H1 (cell line): ENCODE data around the gene OR1D2. TPM values are rescaled to one million over a fixed set of nuclear protein-coding genes. Genes with fewer than 3 reads are reported as not detected.

Source experiments
- ATF2 ChIP-seq: IDR thresholded peaks from 2 replicates; pipeline ENCODE4 v1.6.1; 2012; ENCODE audit warnings: low read length, inconsistent platforms
- CBX8 ChIP-seq: fragments of 300-800, 300-1000 bp; sonication (generic); IDR thresholded peaks from 2 replicates; pipeline ENCODE4 v1.7.1; 2016; ENCODE audit warnings: low read depth, low read length, borderline replicate concordance
- CHD1 ChIP-seq: IDR thresholded peaks from 2 replicates; pipeline ENCODE4 v1.6.1; 2012; ENCODE audit warnings: low read depth, low read length, improper control_type of control experiment
- CREB1 ChIP-seq: IDR thresholded peaks from 2 replicates; pipeline ENCODE4 v1.6.1; 2012; ENCODE audit warnings: inconsistent platforms
- CTCF ChIP-seq, 3 experiments: IDR thresholded peaks; 1 replicate in 2 of 3; 2 replicates in 1 of 3; pipeline versions ENCODE4 v1.5.1 to v1.6.1; 2011; ENCODE audit warnings: low read length in 3 of 3, mild to moderate bottlenecking in 3 of 3, inconsistent platforms in 2 of 3, low read depth in 1 of 3, moderate library complexity in 1 of 3; ENCODE audit not compliant: insufficient read depth in 1 of 3; ENCODE audit errors: control extremely low read depth in 1 of 3
- E2F6 ChIP-seq: IDR thresholded peaks from 2 replicates; pipeline ENCODE4 v1.6.1; 2012; ENCODE audit warnings: inconsistent platforms
- EP300 ChIP-seq, 2 experiments: IDR thresholded peaks; 1 replicate in 1 of 2; 2 replicates in 1 of 2; pipeline ENCODE4 v1.6.1; 2011 to 2012; ENCODE audit warnings: low read depth in 2 of 2, low read length in 2 of 2, mild to moderate bottlenecking in 2 of 2, borderline replicate concordance in 1 of 2, inconsistent platforms in 1 of 2, moderate library complexity in 1 of 2
- JUND ChIP-seq: IDR thresholded peaks from 2 replicates; pipeline ENCODE4 v1.6.1; 2011; ENCODE audit warnings: mild to moderate bottlenecking, improper control_type of control experiment, low read length
- KDM4A ChIP-seq: IDR thresholded peaks from one replicate; pipeline ENCODE4 v1.7.1; 2012; ENCODE audit warnings: low read depth, mild to moderate bottlenecking, moderate library complexity, low read length, inconsistent platforms; ENCODE audit not compliant: severe bottlenecking
- KDM5A ChIP-seq: fragments of 200-600 bp; IDR thresholded peaks from 2 replicates; pipeline ENCODE4 v1.7.1; 2012; ENCODE audit warnings: mild to moderate bottlenecking, low read length, inconsistent platforms, mixed read lengths
- MAFK ChIP-seq: IDR thresholded peaks from 2 replicates; pipeline ENCODE4 v1.6.1; 2012; ENCODE audit warnings: low read depth, mild to moderate bottlenecking, improper control_type of control experiment, low read length
- PHF8 ChIP-seq: fragments of 200-600 bp; sonication (generic); conservative IDR thresholded peaks from 2 replicates; pipeline ENCODE4 v1.7.1; 2012; ENCODE audit warnings: low read depth, mild to moderate bottlenecking, inconsistent platforms, low read length, moderate library complexity
- RFX5 ChIP-seq: IDR thresholded peaks from 2 replicates; pipeline ENCODE4 v1.6.1; 2011; ENCODE audit warnings: low read depth, low read length, improper control_type of control experiment, borderline replicate concordance
- RNF2 ChIP-seq: fragments of 200-900, 300-1000 bp; sonication (generic); IDR thresholded peaks from 2 replicates; pipeline ENCODE4 v1.7.1; 2016; ENCODE audit warnings: borderline replicate concordance, low read depth, mild to moderate bottlenecking, antibody characterized with exemption, low read length; ENCODE audit not compliant: poor library complexity, severe bottlenecking; ENCODE audit errors: missing control alignments
- SAP30 ChIP-seq: fragments of 300-600 bp; sonication (generic); IDR thresholded peaks from 2 replicates; pipeline ENCODE4 v1.7.1; 2012; ENCODE audit warnings: low read length, moderate library complexity, mild to moderate bottlenecking, inconsistent platforms; ENCODE audit not compliant: insufficient read depth, insufficient replicate concordance
- SP2 ChIP-seq: IDR thresholded peaks from 2 replicates; pipeline ENCODE4 v1.6.1; 2012; ENCODE audit warnings: mild to moderate bottlenecking, low read length, inconsistent platforms
- TBP ChIP-seq: IDR thresholded peaks from 2 replicates; pipeline ENCODE4 v1.6.1; 2011; ENCODE audit warnings: low read depth, low read length, improper control_type of control experiment
- TCF12 ChIP-seq: IDR thresholded peaks from 2 replicates; pipeline ENCODE4 v1.6.1; 2011; ENCODE audit warnings: low read depth, mild to moderate bottlenecking, low read length
- YY1 ChIP-seq: IDR thresholded peaks from 2 replicates; pipeline ENCODE4 v1.6.1; 2011; ENCODE audit warnings: low read depth, mild to moderate bottlenecking, low read length
- polyA plus RNA-seq, 7 experiments: library from polyadenylated mRNA; depleted of rRNA in 3 of 7; stranded (reverse) in 5 of 7; unstranded in 2 of 7; fragments of >200 nt in 5 of 7; fragments of 200-250 nt in 2 of 7; gene quantifications; 1 replicate in 5 of 7; 2 replicates in 1 of 7; 4 replicates in 1 of 7; pipeline versions ENCODE4 v1.2.1 to v1.2.3, GENCODE V29; 2011 to 2013; ENCODE audit warnings: missing spikeins in 2 of 7, mixed read lengths in 2 of 7
- total RNA-seq: library from RNA; stranded (reverse); fragmentation: NEBNext Ultra II Directional; extraction: Animal tissue kit (Norgen Biotek cat#: 25700); gene quantifications from 2 replicates; pipeline ENCODE4 v1.2.1, GENCODE V29; 2021

Gene OR1D2
- total and polyA plus RNA-seq, 2 of the 8 experiments (the other 6 are each of a cell fraction or from before 2014, with no cell fraction given), result not detected

GRCh38 chr17:3048727-3049471 is 55.3 kb downstream of the OR1D2 start (continued):
- TF ChIP-seq TBP, result peak; percentile 17; the same call in 1 of the 2 replicates
- peak; percentile 96 for TF ChIP-seq E2F6
- no peak for TF ChIP-seq CBX8
- no peak for TF ChIP-seq RNF2
- peak; percentile 60; the same call in 1 of the 2 replicates for TF ChIP-seq CREB1
- no peak for TF ChIP-seq EP300 (IDR thresholded peaks at IDR 0.05; ENCODE audit: borderline replicate concordance in 1 of 2, low read depth in 2 of 2, low read length in 2 of 2)
- no peak for TF ChIP-seq JUND
- peak; percentile 86 for TF ChIP-seq YY1
- TF ChIP-seq ATF2, result no peak
- no peak for TF ChIP-seq MAFK
- no peak for TF ChIP-seq SAP30
- peak; percentile 86 to 91 (median 89) for TF ChIP-seq CTCF (IDR thresholded peaks at IDR 0.05; ENCODE audit: control extremely low read depth in 1 of 3, insufficient read depth in 1 of 3, low read depth in 1 of 3, low read length in 3 of 3)
- TF ChIP-seq PHF8, result peak; percentile 77
- TF ChIP-seq KDM4A, result peak; percentile 94
- no peak for TF ChIP-seq KDM5A
- TF ChIP-seq RFX5, result no peak
- TF ChIP-seq CHD1, result no peak
- no peak for TF ChIP-seq TCF12
- peak; percentile 75 for TF ChIP-seq SP2
